ENCODE measurements around the gene CPEB3.
"Not testable (repeated sequence)": the region's sequence is repeated elsewhere in the genome, so short reads cannot be mapped to it uniquely, and the experiment has no call there.

Gene CPEB3

DNA sequence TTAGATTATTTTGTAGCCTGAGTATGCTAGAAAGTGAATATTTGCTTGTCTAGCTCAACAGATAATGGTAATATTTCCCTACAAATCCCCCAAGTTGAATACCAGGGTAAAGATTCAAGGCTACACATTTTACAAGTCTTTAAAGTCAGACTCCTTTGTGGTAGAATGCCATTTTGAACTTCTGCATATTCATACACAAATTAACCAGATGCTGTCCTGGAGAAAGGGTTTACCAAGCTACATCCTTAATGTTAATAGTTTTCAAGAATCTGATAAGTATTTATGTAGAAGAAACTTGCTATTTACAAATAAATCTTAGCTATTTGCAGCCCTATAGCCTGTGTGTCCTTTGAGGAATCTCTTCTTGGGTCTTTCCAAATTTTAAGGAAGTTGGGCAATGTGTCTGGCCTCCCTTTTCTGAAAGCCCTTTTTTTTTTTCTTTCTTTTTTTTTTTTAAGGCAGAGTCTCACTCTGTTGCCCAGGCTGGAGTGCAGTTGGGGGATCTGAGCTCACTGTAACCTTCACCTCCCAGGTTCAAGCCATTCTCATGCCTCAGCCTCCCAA lies 82.6 kb downstream of the CPEB3 start:
- DNase-seq = no peak

DNA sequence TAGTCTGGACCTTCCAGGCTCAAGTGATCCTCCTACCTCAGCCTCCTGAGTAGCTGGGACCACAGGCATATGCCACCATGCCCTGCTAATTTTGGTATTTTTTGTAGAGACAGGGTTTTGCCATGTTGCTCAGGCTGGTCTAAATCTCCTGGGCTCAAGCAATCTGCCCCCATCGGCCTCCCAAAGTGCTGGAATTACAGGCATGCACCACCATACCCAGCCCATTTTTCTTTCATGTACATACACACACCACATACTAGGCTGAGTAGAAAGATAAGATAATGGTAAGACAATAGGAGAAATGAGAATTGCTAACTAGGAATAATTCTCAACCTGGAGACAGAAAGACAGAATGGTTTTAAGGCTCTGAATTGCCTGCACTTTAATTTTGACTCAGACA lies 83.8 kb downstream of the CPEB3 start:
- no peak for DNase-seq

DNA sequence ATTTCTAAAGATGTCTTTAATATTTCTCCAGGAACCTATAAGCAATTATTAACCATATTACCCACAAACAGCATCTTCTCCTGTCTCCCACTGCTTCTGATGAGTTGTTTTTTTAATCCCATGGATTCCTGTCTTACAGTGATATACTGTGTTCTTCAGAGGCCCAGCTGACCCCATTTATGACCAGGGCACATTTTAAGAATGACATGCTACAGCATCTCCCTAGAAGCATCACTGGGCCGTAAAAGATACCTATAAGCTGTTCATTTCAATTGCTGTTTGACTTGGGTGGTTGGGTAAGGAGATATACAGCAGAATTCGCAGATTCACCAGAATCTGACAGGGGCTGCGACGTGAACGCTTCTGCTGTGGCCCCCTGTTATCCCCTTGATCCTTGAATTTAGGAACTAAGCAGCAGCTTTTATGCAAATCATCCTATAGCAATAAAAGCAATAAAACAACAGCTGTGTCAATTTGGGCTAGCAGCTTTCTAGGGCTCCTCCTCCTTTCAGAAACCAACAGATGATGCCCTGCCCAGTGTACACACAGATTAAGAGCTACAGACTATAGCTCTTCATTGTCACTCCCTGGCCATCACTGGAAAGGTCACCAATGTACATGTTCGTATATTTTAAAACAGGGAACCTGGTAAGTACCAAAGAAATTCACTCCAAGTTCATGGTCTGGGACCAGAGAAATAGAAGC lies 86.8 kb downstream of the CPEB3 start:
- peak; percentile 77 for DNase-seq

DNA sequence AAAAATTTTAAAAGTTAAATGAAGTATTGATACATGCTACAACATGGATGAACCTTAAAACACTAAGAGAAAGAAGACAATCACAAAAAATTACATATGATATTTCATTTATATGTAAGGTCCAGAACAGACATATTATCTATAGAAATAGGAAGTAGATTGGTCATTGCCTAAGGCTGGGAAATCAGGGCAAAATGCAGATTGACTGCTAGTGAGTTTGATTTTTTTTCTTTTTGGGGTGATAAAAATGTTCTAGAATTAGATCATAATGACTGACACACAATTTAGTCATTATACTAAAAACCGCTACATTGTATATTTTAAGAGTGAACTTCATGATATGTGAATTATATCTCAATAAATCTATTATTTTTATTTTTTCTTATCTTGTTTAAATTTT lies 88.3 kb downstream of the CPEB3 start:
- no peak for DNase-seq

DNA sequence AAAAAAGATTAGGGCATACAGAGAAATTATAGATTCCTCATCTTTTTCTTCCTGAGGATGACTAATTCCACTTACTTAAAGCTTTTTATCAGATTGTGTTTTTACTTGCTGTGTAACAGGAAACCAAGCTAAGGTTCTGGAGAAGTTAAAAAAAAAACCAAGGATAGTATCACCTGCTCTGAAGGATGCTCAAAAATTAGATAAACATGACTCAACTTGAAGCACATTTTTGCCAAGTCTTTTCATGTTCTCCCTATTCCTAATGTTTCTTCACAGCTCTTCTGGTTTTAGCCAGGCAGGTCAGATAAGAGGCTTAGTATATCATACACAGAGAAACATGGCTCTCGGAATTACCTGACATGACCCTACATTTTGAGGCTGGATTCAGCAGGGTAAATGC lies 90.3 kb downstream of the CPEB3 start:
- no peak for DNase-seq

DNA sequence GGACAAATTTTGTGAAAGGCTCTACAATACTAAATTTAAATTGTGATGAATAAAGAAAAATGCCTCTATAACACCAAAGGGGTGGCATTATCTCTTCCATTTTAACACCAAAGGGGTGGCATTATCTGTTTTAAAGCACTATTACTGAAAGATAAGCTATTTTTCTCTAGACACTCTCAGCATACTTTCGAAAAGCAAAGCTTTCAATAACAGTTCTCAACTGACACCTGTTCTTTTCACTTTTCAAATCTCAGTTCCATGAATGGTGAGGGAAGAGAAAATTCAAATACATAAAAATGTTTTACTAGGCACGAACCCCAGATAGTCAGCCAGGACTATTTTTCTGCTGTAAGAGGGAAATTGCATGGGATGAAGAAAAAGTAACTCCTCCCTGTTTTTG lies 103.8 kb downstream of the CPEB3 start:
- DNase-seq = no peak

DNA sequence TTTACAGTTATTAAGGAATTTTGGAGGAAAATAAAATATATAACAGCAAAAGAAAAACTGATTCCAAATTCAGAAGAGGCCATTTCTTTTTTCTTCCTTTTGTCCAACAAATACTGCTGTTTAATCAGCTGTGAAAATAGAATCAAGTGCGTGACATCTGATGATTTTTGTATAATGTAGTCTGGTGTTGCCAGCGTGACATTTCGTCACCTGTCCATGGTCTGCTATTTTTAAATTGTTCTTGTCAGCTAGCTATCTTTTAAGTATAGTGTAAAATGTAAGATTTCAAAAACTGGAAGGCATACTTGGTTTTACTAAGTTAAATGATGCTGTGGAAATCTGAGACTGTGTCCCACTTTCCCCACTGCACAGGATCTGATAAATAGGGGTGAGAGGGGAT lies 105.9 kb downstream of the CPEB3 start:
- DNase-seq = peak; percentile 10

DNA sequence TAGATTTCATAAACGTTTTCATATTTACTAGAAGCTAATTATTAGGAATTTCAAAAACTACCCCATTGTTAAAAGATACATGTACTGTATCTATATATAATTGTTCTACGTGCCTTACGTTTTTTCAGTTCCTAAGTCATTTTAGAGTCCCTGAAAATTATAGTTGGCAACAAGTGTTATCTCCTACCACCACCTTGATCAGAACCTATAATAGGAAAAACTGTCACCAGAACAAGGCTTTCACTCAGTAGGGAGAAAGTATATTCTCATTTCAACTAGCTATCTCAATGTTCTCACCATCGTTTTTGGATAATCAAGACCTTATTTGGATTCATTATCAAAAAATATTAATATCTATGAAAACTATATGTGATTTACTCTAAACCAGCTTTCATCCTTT lies 107.7 kb downstream of the CPEB3 start:
- DNase-seq = no peak

DNA sequence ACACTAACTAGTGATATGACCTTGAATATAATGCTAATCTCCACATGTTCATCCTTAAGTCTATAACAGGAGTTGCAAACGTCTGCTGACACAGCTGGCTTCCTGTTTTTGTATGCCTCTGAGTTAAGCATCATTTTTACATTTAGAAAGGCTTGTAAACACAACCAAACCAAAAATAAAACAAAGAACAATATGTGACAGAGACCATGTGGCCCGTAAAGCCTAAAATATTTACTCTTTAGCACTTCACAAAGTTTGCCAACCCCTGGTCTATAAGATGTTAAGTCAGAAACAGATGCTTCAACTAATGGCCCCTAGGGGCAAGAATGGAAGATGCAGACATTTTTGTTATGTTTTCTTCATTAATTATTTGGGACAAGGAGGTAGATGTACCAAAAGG lies 109.3 kb downstream of the CPEB3 start:
- peak; percentile 36 for DNase-seq

DNA sequence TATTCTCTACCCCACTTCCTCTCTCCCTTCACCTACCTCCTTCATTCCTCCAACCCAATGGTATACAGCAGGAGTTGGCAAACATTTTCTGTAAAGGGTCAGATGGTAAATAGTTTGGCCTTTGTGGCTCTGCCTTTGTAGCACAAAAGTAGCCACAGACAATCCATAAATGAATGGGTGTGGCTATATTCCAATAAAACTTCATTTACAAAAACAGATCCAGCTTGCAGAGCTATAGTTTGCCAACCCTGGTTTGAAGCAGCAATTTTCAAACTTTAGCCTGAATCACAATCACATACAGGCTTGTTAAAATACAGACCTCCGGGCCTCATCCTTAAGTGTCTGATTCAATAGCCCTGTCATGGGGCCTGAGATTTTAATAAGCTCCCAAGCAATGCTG lies 110.5 kb downstream of the CPEB3 start:
- DNase-seq = no peak

DNA sequence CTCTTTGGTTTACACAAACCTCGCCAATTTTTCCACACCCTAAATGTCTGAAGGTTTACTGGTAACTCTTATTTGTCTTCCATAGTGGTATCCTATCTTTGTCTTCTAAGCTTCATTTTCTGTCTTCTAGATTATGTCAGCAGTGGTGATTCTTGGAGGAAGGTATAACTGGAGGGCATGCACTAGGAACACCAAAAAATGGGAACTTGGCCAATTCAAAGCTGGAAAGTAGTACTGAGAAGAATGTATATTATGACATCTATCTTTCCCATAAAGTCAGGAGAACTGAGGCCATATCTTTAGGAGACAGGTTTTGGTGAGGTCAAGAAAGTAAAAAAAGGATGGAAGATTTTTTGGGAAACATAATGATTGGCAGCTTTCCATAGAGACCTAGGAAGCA lies 113.3 kb downstream of the CPEB3 start:
- no peak for DNase-seq

DNA sequence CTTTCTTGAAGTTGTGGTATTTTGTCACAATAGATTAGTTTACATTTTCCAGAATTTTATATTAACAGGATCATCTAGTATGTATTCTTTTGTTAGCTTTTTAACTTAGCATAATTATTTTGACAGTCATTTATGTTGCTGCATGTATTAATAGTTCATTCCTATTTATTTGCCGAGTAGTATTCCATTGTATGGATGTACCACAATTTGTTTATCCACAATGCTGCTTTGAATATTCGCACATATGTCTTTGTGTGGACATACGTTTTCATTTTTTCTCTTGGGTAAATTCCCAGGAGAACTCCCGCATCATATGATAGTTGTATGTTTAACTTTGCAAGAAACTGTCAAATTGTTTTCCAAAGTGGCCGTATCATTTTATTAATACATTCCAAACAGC lies 115.7 kb downstream of the CPEB3 start:
- DNase-seq = no peak

DNA sequence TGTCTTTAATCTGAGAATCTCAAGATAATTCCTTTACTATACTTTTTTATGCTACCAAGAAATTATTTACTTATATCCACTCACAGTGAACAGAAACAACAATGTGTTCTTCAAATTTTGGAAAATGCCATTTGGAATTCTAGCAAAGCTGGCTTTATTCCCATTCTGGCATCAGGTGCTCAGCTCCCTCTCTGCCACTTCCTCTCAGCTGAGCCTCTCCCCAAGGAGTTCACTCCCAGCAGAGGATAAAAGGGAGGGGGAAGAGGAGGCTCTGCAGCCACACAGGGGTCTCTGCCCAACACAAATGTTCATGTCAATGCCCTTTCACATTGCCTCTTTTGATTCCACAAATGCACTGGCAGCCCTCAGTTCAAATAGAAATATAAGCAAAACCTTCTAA lies 116.9 kb downstream of the CPEB3 start:
- no peak for DNase-seq

DNA sequence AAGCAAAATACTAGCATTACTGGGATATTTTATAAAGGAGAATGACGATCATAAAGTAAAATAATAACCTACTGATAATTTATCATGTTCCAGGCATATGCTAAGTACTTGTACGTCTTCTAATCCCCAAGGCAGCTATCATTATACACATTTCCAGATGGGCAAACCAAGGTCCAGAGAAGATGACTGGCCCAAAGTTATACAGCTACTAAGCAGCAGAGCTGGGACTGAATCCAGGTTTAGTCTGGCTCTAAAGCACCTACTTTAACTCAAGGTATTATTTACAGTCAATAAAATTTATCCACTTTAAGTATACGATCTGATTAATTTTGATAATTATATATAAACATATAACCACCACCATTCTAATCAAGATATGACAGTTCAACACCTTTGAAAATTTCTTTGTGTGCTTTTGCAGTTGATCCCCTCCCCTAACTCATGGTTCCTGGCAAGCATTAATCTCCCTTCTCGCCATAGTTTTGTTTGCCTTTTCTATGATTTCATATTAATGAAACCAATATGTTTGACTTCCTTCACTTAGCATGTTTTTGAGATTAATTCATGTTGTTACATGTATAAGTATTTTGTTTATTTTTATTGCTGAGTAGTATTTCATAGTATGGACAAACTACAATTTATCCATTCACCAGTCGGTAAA lies 126.7 kb downstream of the CPEB3 start:
- DNase-seq = no peak

DNA sequence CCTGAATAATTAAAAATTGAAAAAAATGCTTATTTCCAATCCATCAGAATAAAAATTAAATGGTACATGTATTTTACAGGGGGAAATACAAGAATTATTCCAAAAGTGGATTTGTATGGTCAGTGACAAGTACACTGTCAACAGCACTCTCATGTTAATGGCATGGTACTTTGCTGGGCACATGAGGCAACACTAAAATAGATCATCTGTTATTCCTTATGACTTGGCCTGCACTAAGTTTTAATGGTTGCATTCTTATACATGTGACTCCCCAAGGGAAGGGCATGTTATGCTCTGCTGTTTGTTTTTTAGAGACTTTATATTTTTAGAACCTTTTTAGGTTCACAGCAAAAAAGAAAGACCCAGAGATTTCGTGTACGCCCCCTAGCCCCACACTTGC lies 128.3 kb downstream of the CPEB3 start:
- no peak for DNase-seq

DNA sequence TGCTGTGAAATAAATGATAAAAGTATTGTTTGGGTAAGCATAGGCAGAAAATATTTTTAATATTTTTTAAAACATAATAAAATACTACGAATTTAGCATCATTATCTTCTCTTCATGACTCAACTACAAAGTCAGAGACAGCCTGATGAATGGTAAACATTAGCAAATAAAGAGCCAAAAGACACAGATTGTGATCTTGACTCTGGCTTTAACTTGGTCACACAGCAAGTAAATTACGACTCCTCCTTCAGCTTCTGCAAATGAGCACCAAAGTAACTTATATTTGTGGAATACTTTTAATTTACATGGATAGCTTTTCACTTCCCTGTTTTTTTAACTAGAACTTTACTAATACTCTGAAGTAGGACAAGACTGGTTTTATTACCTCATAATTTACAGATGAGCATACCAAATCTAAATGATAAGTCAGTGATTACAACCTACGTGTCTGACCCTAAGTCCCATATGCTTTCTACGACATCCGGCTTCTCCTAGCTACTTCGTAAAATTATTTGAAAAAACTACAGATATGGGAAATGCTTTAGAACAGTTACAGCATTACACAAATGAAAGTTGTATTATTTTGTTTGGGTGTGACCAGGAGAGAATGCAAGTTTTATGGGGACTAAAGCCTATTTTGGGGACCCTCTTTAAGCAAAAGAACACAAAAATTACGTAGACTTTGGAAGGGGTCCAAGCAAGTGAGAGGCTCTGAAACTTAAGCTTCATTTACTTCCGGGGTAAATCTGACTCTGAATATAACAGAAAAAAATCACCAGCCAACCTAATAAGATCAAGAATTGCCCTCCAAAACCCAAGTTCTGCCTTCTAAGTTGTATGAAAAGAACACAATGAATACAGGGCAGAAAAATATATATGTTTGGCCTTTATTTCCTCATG lies 133.8 kb downstream of the CPEB3 start:
- DNase-seq = no peak

DNA sequence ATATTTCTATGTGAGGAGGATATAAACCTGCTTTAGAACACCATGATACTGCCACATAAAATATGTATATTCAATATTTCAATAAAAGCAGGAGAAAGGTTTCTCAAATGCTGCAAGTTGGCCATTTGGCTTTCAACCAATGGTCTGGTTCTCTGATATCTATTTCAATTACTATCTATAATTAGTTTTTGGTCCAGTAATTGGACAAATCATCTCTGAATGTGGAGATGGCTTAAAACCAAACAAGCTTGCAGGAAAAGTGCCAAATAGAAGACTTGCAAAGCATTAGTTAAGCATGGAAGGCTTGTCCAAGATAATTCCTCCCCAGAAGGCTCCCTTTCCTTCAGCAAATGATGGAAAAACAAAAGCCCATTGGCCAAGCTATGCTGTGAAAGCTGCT lies 140.1 kb downstream of the CPEB3 start:
- DNase-seq = no peak

DNA sequence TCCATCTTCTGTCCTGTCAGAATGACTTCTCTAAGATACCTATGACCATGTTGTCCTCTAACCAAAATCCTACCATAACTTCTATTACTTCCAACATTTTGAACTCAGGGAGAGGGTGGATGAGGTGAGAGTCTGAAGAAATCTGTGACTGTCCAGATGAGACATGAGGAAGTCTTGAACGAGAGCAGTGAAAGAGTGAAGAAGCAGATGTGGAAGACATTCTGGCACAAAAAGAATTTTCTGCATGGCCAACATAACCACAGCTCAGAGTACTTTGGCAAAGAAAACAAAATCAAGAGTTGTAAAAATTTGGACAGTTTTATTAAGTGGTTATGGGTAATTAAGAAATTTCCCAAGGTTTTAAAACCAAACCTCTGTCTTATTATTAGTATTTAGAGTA lies 141.6 kb downstream of the CPEB3 start:
- DNase-seq = no peak

DNA sequence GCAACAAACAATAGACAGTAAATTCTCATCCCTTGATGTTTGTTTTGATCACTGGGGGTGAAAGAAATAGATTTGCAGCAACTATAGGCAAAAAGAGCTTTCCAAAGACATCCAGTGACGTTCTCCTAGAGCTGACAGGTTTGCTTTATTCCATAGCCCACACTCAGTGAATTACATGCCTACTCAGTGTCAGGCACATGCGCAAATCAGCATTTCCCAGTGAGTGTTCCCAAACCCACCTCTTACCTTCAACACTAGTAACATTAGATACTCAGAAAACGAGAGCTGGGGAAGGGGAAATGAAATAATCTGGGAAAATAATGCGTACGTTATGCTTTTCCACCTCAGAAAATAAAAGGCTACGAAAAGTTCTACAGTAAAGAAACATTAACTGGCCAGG lies 144.1 kb downstream of the CPEB3 start:
- no peak for DNase-seq

DNA sequence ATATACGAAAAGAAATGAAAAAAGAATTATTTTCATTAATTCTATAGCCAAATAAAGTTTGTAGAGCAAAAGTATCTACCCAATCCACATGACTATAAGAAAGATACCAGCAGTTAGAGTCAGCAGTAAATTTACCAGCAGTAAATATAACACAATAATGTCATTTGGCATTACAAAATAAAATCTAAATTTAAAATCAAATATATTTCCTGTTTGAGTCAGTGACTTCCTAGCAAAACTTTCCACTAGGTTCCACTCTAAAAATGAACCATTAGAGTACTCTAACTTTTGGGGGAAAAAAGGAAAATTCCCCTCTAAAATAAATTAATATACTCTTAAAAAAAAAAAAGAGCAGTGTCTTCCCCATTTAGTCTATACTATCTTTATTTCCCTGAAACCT lies 144.8 kb downstream of the CPEB3 start:
- no peak for DNase-seq

DNA sequence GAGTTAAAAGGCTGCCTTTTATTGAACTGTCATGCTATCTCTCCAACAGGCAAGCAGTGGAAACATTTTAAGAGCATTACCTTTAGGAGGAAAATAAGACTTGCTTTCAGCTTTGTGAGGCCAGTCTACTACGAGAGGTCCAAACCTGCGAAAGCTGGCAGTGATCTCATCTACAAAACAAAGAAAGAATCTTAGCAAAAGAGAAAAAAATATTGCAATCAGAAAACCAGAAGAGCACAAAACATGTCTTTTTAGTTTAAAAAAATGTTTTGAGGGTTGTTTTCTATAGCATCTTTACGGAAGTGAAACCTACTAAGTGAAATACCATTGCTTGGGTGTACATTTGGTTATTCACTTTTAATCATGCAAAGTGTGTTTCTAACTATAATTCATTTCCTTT lies 147.9 kb downstream of the CPEB3 start:
- no peak for DNase-seq

DNA sequence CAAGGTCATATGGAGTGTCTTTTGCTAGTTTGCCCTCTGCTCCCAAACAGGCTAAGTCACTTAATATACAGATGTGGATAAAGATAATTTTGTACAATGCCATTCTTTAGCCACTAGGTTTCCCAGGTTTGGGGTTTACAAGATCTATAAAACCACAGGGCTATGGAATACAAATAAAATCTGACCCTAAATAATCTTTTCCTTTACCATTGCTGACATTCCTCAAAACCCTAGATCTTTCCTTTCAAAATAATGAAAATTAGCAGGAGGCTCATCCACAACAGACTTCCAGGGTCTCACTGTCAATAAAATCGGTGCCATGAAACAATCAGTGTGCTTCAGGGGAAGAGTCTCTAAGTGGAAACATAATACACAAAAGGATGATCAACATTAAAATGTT lies 148.4 kb downstream of the CPEB3 start:
- no peak for DNase-seq

DNA sequence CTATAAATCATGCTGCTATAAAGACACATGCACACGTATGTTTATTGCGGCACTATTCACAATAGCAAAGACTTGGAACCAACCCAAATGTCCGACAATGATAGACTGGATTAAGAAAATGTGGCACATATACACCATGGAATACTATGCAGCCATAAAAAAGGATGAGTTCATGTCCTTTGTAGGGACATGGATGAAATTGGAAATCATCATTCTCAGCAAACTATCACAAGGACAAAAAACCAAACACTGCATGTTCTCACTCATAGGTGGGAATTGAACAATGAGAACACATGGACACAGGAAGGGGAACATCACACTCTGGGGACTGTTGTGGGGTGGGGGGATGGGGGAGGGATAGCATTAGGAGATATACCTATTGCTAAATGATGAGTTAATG lies 149.7 kb downstream of the CPEB3 start:
- not testable (repeated sequence) for DNase-seq

DNA sequence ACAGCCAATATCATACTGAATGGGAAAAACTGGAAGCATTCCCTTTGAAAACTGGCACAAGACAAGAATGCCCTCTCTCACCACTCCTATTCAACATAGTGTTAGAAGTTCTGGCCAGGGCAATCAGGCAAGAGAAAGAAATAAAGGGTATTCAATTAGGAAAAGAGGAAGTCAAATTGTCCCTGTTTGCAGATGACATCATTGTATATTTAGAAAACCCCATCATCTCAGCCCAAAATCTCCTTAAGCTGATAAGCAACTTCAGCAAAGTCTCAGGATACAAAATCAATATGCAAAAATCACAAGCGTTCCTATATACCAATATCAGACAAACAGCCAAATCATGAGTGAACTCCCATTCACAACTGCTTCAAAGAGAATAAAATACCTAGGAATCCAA lies 156.8 kb downstream of the CPEB3 start:
- not testable (repeated sequence) for DNase-seq
